ENCODE measurements around the gene PGAM5.

- TF ChIP-seq EP300 (conservative IDR thresholded peaks at IDR 0.05; ENCODE audit: poor library complexity, severe bottlenecking) (no peak), MXI1 (conservative IDR thresholded peaks at IDR 0.05; ENCODE audit: poor library complexity, severe bottlenecking) (no peak)
Observed at GRCh38 chr12:132710043-132710404, 618 bp upstream of the PGAM5 start.
